SK-N-SH (cell line): ENCODE measurements around the gene INPP5A. TPM values are rescaled to one million over a fixed set of nuclear protein-coding genes. Genes with fewer than 3 reads are reported as not detected.

Experiments used
- CTCF ChIA-PET: fragments of 300-600, 350-600 bp; formaldehyde crosslinking; extraction: SDS; loops from one replicate; lab custom pipeline; 2021; lab: Yijun Ruan, JAX
- POLR2A ChIA-PET: fragments of 350-600 bp; sonication (Branson Sonifier 250); formaldehyde crosslinking; extraction: SDS; loops from one replicate; lab custom pipeline; 2020; ENCODE audit warnings: antibody characterized with exemption, inconsistent platforms; lab: Yijun Ruan, JAX
- DNase-seq: peaks from one replicate; pipeline ENCODE4 v3.0.0; 2012
- H2AFZ ChIP-seq: fragments of 200-600 bp; sonication (generic); 2 replicates; pipeline ENCODE4 v1.8.1; 2016; ENCODE audit warnings: antibody characterized with exemption, mild to moderate bottlenecking, low read depth
- H3F3A ChIP-seq: fragments of 200-600 bp; sonication (generic); replicated peaks from 2 replicates; pipeline ENCODE3; 2016; ENCODE audit warnings: antibody characterized with exemption, mild to moderate bottlenecking; ENCODE audit not compliant: insufficient read depth
- H3K27ac ChIP-seq, 2 experiments: fragments of 200-500 bp in 1 of 2; fragments of 200-600 bp in 1 of 2; sonication (Bioruptor generic) in 1 of 2; sonication (generic), shearing (Covaris generic) in 1 of 2; 2 replicates each; pipeline versions ENCODE4 v1.5.1 to v1.6.1; 2014 to 2016; ENCODE audit warnings: low read depth in 2 of 2, inconsistent platforms in 1 of 2, low read length in 1 of 2, mild to moderate bottlenecking in 1 of 2, mixed read lengths in 1 of 2
- H3K27me3 ChIP-seq: fragments of 200-600 bp; sonication (generic), shearing (Covaris generic); 2 replicates; pipeline ENCODE4 v1.6.1; 2016; ENCODE audit warnings: mixed run types; ENCODE audit not compliant: insufficient read depth
- H3K36me3 ChIP-seq, 2 experiments: fragments of 200-500 bp in 1 of 2; fragments of 200-600 bp in 1 of 2; sonication (Bioruptor generic) in 1 of 2; sonication (generic) in 1 of 2; replicated peaks in 1 of 2; 2 replicates each; pipeline versions ENCODE3 to v1.5.1; 2014 to 2016; ENCODE audit warnings: low read length in 1 of 2, mild to moderate bottlenecking in 1 of 2; ENCODE audit not compliant: insufficient read depth in 2 of 2, control insufficient read depth in 1 of 2
- H3K4me1 ChIP-seq, 2 experiments: fragments of 200-500 bp in 1 of 2; fragments of 200-600 bp in 1 of 2; sonication (Bioruptor generic) in 1 of 2; sonication (generic), shearing (Covaris generic) in 1 of 2; 2 replicates each; pipeline versions ENCODE4 v1.5.1 to v1.6.1; 2014 to 2016; ENCODE audit warnings: low read depth in 1 of 2, low read length in 1 of 2, mixed run types in 1 of 2; ENCODE audit not compliant: insufficient read depth in 2 of 2, control insufficient read depth in 1 of 2
- H3K4me2 ChIP-seq: fragments of 200-600 bp; sonication (generic), shearing (Covaris generic); 2 replicates; pipeline ENCODE4 v1.6.1; 2017; ENCODE audit warnings: mixed run types
- H3K4me3 ChIP-seq, 2 experiments: fragments of 200-500 bp in 1 of 2; fragments of 200-600 bp in 1 of 2; sonication (Bioruptor generic) in 1 of 2; sonication (generic), shearing (Covaris generic) in 1 of 2; 2 replicates each; pipeline versions ENCODE4 v1.5.1 to v1.8.1; 2014 to 2016; ENCODE audit warnings: low read depth in 2 of 2, inconsistent platforms in 1 of 2, low read length in 1 of 2, mild to moderate bottlenecking in 1 of 2, mixed read lengths in 1 of 2, moderate library complexity in 1 of 2
- H3K79me2 ChIP-seq: fragments of 200-600 bp; sonication (generic); 2 replicates; pipeline ENCODE4 v1.8.1; 2017; ENCODE audit warnings: mild to moderate bottlenecking; ENCODE audit not compliant: insufficient read depth
- H3K9ac ChIP-seq: fragments of 200-600 bp; sonication (generic); 2 replicates; pipeline ENCODE4 v1.6.1; 2017; ENCODE audit warnings: mixed run types
- H3K9me2 ChIP-seq: fragments of 200-600 bp; sonication (generic); 2 replicates; pipeline ENCODE4 v1.6.1; 2017; ENCODE audit warnings: mixed run types
- H3K9me3 ChIP-seq: fragments of 200-600 bp; sonication (generic); 2 replicates; pipeline ENCODE4 v1.6.1; 2017; ENCODE audit warnings: mixed run types, mild to moderate bottlenecking, moderate library complexity
- H4K20me1 ChIP-seq: fragments of 200-600 bp; sonication (generic); 2 replicates; pipeline ENCODE4 v1.6.1; 2017; ENCODE audit warnings: mild to moderate bottlenecking, mixed run types; ENCODE audit not compliant: insufficient read depth
- CHD2 ChIP-seq: fragments of 150-350 bp; IDR thresholded peaks from 2 replicates; pipeline ENCODE4 v1.6.1; 2018; ENCODE audit warnings: low read length; ENCODE audit not compliant: partially characterized antibody
- ELF1 ChIP-seq: IDR thresholded peaks from 2 replicates; pipeline ENCODE4 v1.4.0; 2012
- EP300 ChIP-seq, 2 experiments: IDR thresholded peaks; 2 replicates each; pipeline versions ENCODE4 v1.4.0 to v1.6.1; 2012; ENCODE audit warnings: borderline replicate concordance in 1 of 2, low read depth in 1 of 2, low read length in 1 of 2
- FOSL2 ChIP-seq: IDR thresholded peaks from 2 replicates; pipeline ENCODE4 v1.4.0; 2012; ENCODE audit warnings: low read depth, mild to moderate bottlenecking, moderate library complexity, borderline replicate concordance
- GABPA ChIP-seq: IDR thresholded peaks from 2 replicates; pipeline ENCODE4 v1.4.0; 2012; ENCODE audit warnings: low read depth, mild to moderate bottlenecking
- GATA2 ChIP-seq: sonication (generic); formaldehyde crosslinking; IDR thresholded peaks from 2 replicates; pipeline ENCODE4 v1.5.0; 2020; ENCODE audit warnings: mild to moderate bottlenecking, missing genetic modification reagents
- JUND ChIP-seq: IDR thresholded peaks from 2 replicates; pipeline ENCODE4 v1.4.0; 2012
- MXI1 ChIP-seq: IDR thresholded peaks from 2 replicates; pipeline ENCODE4 v1.6.1; 2012; ENCODE audit warnings: mild to moderate bottlenecking, low read depth, low read length, improper control_type of control experiment
- NFIC ChIP-seq: IDR thresholded peaks from 2 replicates; pipeline ENCODE4 v1.4.0; 2012; ENCODE audit warnings: borderline replicate concordance
- NRF1 ChIP-seq: IDR thresholded peaks from 2 replicates; pipeline ENCODE4 v1.6.1; 2012; ENCODE audit warnings: low read depth, mild to moderate bottlenecking, low read length
- POLR2AphosphoS5 ChIP-seq: IDR thresholded peaks from 2 replicates; pipeline ENCODE4 v1.6.1; 2012; ENCODE audit warnings: low read depth, low read length
- RCOR1 ChIP-seq: fragments of 150-350 bp; IDR thresholded peaks from 2 replicates; pipeline ENCODE4 v1.6.1; 2017; ENCODE audit warnings: antibody characterized with exemption, low read length
- RFX5 ChIP-seq: IDR thresholded peaks from 2 replicates; pipeline ENCODE4 v1.6.1; 2012; ENCODE audit warnings: mild to moderate bottlenecking, improper control_type of control experiment, low read length
- SMC3 ChIP-seq: IDR thresholded peaks from 2 replicates; pipeline ENCODE4 v1.6.1; 2012; ENCODE audit warnings: low read depth, low read length, improper control_type of control experiment
- TCF12 ChIP-seq: IDR thresholded peaks from 2 replicates; pipeline ENCODE4 v1.4.0; 2012
- TEAD4 ChIP-seq: IDR thresholded peaks from 2 replicates; pipeline ENCODE4 v1.4.0; 2012; ENCODE audit warnings: mild to moderate bottlenecking, borderline replicate concordance; ENCODE audit not compliant: insufficient read depth
- WGBS: methylation state at CpG from one replicate; pipeline ENCODE4 v1.1.6; 2017; ENCODE audit warnings: low lambda C conversion rate; 5-methylcytosine and 5-hydroxymethylcytosine counted together
- polyA plus RNA-seq, 3 experiments: library from polyadenylated mRNA; depleted of rRNA; stranded (reverse); fragments of >200 nt; gene quantifications; 2 replicates each; pipeline ENCODE4 v1.2.3, GENCODE V29; 2012
- TF ChIP-seq, protein P1 (sequence below): fragments of 200-600 bp; sonication (generic); IDR thresholded peaks from 2 replicates; pipeline ENCODE4 v1.6.1; 2017; ENCODE audit warnings: antibody characterized with exemption, mild to moderate bottlenecking, moderate library complexity
- TF ChIP-seq, protein P2 (sequence below): IDR thresholded peaks from 2 replicates; pipeline ENCODE4; 2012
- TF ChIP-seq, protein P3 (sequence below): IDR thresholded peaks from 2 replicates; pipeline ENCODE4 v1.4.0; 2012; ENCODE audit warnings: low read depth, borderline replicate concordance
- TF ChIP-seq, protein P4 (sequence below): IDR thresholded peaks from 2 replicates; pipeline ENCODE4 v1.4.0; 2012; ENCODE audit warnings: low read depth, borderline replicate concordance

INPP5A gene
- polyA plus RNA-seq, 1 of the 3 experiments (the other 2 are of a cell fraction): 12.0 TPM

DNA sequence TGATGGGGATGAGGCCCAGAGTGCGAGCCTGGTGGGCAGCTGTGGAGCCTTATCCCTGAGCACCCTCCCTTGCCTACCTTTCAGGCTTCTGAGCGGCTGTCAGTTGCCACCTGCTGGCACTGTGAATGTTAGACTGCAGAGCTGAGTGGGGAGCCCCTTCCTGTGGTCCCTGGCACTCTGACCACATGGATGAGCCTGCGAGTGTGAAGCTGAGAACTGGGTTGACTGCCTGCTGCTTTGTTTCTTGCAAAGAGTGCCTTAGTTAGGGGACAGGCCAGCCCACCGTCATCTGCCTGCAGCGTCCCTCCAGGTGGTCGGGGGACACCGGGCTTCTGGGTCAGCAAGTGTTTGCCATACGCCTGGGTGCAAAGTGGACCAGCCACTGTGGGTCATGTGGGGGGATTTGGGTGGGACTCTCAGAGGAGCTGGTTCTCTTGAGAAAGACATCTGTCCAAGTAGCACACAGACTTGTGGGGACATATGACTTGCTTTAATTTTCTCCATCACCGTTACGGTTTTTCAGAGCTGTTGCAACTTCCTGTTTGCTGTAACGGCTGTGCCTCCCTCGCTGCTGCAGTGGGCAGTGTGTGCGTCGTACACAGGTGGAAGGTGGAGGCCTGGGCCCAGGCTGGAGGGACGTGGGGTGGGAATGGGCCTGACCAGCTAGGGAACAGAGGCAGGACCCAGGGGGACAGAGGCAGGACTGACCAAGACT, 13.7 kb downstream of the INPP5A start:
- peaks cover 57% of the 10 kb centered on the region for H4K20me1 ChIP-seq
- 78% methylated on average over 8 of the region's 15 CpGs for WGBS
- CTCF ChIA-PET: no interaction called here
- H3K36me3 ChIP-seq: no peaks in the 10 kb centered on the region
- no peaks in the 10 kb centered on the region; a peak in 1 of 4 replicates for H3K4me1 ChIP-seq
- H3K27ac ChIP-seq: no peak overlapping the region
- peaks cover 26% of the 10 kb centered on the region for H3K79me2 ChIP-seq
- DNase-seq: peak; percentile 23
- no peak overlapping the region for H2AFZ ChIP-seq
- no peaks in the 10 kb centered on the region for H3K9me3 ChIP-seq
- no peak overlapping the region for H3K4me3 ChIP-seq
- no peak overlapping the region for H3K9ac ChIP-seq
- POLR2A ChIA-PET: no interaction called here
- H3K27me3 ChIP-seq: no peaks in the 10 kb centered on the region
- no peak for TF ChIP-seq MXI1
- no peak for TF ChIP-seq NRF1
- TF ChIP-seq RCOR1: no peak
- no peak for TF ChIP-seq ELF1
- no peak for TF ChIP-seq EP300 (IDR thresholded peaks at IDR 0.05; ENCODE audit: borderline replicate concordance in 1 of 2, low read depth in 1 of 2, low read length in 1 of 2)
- no peak for TF ChIP-seq RFX5
- TF ChIP-seq, protein P1, sequence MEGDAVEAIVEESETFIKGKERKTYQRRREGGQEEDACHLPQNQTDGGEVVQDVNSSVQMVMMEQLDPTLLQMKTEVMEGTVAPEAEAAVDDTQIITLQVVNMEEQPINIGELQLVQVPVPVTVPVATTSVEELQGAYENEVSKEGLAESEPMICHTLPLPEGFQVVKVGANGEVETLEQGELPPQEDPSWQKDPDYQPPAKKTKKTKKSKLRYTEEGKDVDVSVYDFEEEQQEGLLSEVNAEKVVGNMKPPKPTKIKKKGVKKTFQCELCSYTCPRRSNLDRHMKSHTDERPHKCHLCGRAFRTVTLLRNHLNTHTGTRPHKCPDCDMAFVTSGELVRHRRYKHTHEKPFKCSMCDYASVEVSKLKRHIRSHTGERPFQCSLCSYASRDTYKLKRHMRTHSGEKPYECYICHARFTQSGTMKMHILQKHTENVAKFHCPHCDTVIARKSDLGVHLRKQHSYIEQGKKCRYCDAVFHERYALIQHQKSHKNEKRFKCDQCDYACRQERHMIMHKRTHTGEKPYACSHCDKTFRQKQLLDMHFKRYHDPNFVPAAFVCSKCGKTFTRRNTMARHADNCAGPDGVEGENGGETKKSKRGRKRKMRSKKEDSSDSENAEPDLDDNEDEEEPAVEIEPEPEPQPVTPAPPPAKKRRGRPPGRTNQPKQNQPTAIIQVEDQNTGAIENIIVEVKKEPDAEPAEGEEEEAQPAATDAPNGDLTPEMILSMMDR: no peak
- TF ChIP-seq JUND: no peak
- TF ChIP-seq GATA2: no peak
- TF ChIP-seq, protein P2, sequence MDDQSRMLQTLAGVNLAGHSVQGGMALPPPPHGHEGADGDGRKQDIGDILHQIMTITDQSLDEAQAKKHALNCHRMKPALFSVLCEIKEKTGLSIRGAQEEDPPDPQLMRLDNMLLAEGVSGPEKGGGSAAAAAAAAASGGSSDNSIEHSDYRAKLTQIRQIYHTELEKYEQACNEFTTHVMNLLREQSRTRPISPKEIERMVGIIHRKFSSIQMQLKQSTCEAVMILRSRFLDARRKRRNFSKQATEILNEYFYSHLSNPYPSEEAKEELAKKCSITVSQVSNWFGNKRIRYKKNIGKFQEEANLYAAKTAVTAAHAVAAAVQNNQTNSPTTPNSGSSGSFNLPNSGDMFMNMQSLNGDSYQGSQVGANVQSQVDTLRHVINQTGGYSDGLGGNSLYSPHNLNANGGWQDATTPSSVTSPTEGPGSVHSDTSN: no peak
- no peak for TF ChIP-seq FOSL2
- no peak for TF ChIP-seq TCF12
- TF ChIP-seq TEAD4: no peak
- TF ChIP-seq POLR2AphosphoS5: no peak
- no peak for TF ChIP-seq GABPA
- no peaks in the 10 kb centered on the region for H3K9me2 ChIP-seq
- no peaks in the 10 kb centered on the region for H3F3A ChIP-seq
- H3K4me2 ChIP-seq: no peak overlapping the region

DNA sequence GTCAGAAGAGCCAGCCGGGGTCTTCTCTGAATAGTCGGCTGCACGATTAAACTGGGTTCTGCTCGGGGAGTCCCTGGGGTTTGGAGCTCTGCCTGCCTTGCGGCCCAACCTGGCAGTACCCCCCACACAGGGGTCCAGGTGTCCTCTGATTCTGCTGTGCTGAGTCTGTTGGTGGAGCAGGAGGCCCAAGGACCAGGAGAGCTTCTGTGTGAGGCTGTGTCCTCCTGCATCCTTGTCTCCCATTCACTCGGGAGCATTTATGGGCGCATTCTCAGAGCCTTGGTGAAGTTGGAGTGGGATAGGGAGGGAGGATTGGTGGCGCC, 14.2 kb downstream of the INPP5A start:
- H4K20me1 ChIP-seq: peaks cover 58% of the 10 kb centered on the region
- H3K4me1 ChIP-seq: no peaks in the 10 kb centered on the region; a peak in 1 of 4 replicates
- H3K4me2 ChIP-seq: no peak overlapping the region
- H3K36me3 ChIP-seq: no peaks in the 10 kb centered on the region
- no peaks in the 10 kb centered on the region for H3K9me2 ChIP-seq
- no peak overlapping the region for H2AFZ ChIP-seq
- no peaks in the 10 kb centered on the region for H3F3A ChIP-seq
- H3K27ac ChIP-seq: no peak overlapping the region
- POLR2A ChIA-PET: no interaction called here
- H3K9ac ChIP-seq: no peak overlapping the region
- CTCF ChIA-PET: no interaction called here
- DNase-seq: no peak
- no peak overlapping the region for H3K4me3 ChIP-seq
- H3K27me3 ChIP-seq: no peaks in the 10 kb centered on the region
- H3K9me3 ChIP-seq: no peaks in the 10 kb centered on the region
- WGBS: 88% methylated on average over 4 of the region's 8 CpGs
- peaks cover 21% of the 10 kb centered on the region for H3K79me2 ChIP-seq
- TF ChIP-seq, protein P3, sequence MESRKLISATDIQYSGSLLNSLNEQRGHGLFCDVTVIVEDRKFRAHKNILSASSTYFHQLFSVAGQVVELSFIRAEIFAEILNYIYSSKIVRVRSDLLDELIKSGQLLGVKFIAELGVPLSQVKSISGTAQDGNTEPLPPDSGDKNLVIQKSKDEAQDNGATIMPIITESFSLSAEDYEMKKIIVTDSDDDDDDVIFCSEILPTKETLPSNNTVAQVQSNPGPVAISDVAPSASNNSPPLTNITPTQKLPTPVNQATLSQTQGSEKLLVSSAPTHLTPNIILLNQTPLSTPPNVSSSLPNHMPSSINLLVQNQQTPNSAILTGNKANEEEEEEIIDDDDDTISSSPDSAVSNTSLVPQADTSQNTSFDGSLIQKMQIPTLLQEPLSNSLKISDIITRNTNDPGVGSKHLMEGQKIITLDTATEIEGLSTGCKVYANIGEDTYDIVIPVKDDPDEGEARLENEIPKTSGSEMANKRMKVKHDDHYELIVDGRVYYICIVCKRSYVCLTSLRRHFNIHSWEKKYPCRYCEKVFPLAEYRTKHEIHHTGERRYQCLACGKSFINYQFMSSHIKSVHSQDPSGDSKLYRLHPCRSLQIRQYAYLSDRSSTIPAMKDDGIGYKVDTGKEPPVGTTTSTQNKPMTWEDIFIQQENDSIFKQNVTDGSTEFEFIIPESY: no peak
- TF ChIP-seq POLR2AphosphoS5: no peak
- TF ChIP-seq, protein P2: no peak
- TF ChIP-seq RCOR1: no peak
- TF ChIP-seq, protein P1: no peak
- TF ChIP-seq NFIC: no peak
- TF ChIP-seq GABPA: no peak
- TF ChIP-seq CHD2: no peak
- TF ChIP-seq, protein P4, sequence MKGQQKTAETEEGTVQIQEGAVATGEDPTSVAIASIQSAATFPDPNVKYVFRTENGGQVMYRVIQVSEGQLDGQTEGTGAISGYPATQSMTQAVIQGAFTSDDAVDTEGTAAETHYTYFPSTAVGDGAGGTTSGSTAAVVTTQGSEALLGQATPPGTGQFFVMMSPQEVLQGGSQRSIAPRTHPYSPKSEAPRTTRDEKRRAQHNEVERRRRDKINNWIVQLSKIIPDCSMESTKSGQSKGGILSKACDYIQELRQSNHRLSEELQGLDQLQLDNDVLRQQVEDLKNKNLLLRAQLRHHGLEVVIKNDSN: no peak
- no peak for TF ChIP-seq SMC3
